ENCODE results near the gene CASKIN2. TPM values are rescaled to one million over a fixed set of nuclear protein-coding genes. Genes with fewer than 3 reads are reported as not detected.

CASKIN2 gene
- total and polyA plus RNA-seq, 2 experiments from 2014 or later: 18.1 to 31.2 TPM

DNA sequence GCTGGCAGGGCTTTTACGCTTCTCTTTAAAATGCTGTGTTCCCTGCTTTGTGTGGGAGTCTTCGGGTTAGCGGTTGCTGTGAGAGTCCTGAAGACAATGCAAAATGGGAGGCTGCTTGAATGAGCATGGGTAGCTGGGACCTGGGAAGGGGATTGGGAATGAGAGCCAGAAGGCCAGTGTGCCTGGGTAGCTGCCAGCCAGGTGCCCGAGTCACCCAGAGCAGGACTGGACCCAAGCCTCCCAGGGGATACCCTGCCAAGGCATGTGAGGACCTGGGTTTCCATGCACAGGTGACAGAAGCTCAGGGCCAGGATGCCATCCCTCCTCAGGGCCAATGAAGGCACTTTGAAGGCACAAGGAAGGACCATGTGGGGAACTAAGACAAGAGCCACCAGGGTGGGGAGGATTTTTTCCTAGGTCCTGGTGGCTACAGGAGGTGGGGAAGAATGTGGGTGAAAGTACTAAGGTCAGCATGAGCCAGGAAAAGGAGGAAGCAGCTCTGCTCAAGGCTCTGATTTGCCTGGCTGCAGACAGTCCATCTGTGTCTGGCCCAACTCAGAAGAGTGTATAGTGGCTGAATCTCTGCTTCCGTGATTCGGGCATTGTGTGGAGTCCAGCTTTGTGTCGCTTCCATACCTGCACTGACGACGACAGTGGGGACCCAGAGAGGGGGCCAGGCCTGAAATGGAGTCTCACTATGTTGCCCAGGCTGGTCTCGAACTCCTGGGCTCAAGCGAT is 38.4 kb downstream of the CASKIN2 start:
- H3K4me3 ChIP-seq: no peak overlapping the region
- H3K9me3 ChIP-seq (ENCODE audit: low read depth): no peaks in the 10 kb centered on the region
- H3K36me3 ChIP-seq: no peaks in the 10 kb centered on the region
- TF ChIP-seq, protein P1, sequence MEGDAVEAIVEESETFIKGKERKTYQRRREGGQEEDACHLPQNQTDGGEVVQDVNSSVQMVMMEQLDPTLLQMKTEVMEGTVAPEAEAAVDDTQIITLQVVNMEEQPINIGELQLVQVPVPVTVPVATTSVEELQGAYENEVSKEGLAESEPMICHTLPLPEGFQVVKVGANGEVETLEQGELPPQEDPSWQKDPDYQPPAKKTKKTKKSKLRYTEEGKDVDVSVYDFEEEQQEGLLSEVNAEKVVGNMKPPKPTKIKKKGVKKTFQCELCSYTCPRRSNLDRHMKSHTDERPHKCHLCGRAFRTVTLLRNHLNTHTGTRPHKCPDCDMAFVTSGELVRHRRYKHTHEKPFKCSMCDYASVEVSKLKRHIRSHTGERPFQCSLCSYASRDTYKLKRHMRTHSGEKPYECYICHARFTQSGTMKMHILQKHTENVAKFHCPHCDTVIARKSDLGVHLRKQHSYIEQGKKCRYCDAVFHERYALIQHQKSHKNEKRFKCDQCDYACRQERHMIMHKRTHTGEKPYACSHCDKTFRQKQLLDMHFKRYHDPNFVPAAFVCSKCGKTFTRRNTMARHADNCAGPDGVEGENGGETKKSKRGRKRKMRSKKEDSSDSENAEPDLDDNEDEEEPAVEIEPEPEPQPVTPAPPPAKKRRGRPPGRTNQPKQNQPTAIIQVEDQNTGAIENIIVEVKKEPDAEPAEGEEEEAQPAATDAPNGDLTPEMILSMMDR (IDR thresholded peaks at IDR 0.05; ENCODE audit: low read depth, low read length): no peak
- peaks cover 43% of the 10 kb centered on the region for H3K4me1 ChIP-seq (ENCODE audit: low read depth)
- no peak for DNase-seq (ENCODE audit: low read depth in 1 of 2, low spot score in 1 of 2)
- H3K27ac ChIP-seq: peak overlapping the region; percentile 89
- no peaks in the 10 kb centered on the region for H3K27me3 ChIP-seq

DNA sequence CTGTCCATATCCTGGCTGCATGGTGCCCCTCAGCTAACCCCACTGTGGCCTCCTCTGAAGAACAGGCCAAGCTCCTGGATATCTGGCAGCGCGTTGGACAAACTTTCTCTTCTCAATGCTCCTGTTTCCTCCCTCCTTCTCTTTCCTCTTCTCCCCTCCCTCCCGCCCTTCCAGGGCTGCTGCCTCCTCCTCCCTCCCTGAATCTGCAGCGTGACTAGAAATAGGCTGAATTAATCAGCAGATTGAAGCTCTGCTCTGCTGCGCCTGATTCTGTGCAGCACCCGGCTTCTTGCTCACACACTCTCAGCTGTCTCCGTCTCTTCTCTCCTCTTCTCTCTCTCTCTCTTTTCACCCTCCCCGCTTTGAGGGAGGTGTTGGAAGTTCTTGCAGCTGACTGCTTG is 39.1 kb downstream of the CASKIN2 start:
- TF ChIP-seq, protein P1 (IDR thresholded peaks at IDR 0.05; ENCODE audit: low read depth, low read length): no peak
- H3K4me3 ChIP-seq: no peak overlapping the region
- H3K9me3 ChIP-seq (ENCODE audit: low read depth): no peaks in the 10 kb centered on the region
- peak overlapping the region; percentile 89 for H3K27ac ChIP-seq
- peak; percentile 43 to 68 for DNase-seq (ENCODE audit: low read depth in 1 of 2, low spot score in 1 of 2)
- no peaks in the 10 kb centered on the region for H3K36me3 ChIP-seq
- peaks cover 43% of the 10 kb centered on the region for H3K4me1 ChIP-seq (ENCODE audit: low read depth)
- H3K27me3 ChIP-seq: no peaks in the 10 kb centered on the region

DNA sequence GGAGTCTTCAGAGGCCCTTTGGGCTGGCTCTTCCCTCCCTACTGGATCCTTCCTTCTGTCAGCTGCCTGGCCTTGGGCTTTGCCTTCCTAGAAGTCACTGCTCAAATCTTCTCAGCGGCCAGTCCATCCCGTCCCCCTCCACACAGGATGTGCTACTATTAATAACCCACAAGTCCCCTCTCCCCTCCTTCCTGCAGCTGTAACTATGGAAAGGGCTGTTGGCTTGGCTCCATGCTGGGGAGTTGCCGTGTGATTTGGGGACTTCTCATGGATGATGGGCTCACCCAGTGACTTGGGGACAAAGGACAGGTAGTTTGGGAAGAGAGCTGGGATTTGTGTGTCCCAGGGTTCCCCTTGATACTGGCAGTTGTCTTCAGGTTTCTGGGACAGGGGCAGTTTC is 39.5 kb downstream of the CASKIN2 start:
- no peaks in the 10 kb centered on the region for H3K36me3 ChIP-seq

DNA sequence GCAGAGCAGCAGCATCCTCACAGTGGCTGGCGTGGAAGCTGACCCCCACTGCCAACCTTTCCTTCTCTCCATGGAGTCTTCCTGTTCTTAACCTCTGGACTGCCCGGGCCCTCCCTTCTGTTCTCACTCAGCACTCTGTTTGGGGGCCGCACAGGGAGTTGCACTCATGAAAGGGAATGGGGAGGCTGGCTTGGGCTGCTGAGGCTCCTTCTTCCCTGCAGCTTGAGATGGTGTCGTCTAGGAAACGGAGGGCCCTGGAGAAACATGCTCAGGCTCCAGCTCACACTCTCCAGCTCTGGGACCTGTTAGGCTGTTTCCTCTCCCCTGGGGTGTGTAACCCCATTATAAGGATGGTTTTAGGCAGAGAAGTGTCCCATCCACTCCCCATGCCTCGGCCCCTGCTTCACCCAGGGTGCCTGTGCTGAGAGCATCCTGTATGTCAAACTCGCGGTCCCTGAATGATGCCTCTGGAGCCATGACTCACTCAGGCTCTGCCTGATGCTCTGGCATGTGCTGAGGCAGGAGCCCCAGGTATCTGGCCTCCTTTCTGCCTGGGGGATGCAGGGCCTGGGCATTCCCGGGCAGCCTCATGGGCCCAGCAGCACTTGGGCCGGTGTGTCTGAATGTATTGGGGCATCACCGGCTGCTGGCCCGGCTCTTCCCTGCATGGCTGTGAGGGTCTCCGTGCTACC is 40.0 kb downstream of the CASKIN2 start:
- Histone ChIP-seq H3K36me3 (no peaks in the 10 kb centered on the region), H3K4me1 (ENCODE audit: low read depth) (peaks cover 43% of the 10 kb centered on the region), H3K27me3 (no peaks in the 10 kb centered on the region), H3K27ac (peak overlapping the region; percentile 89), H3K9me3 (ENCODE audit: low read depth) (no peaks in the 10 kb centered on the region), H3K4me3 (no peak overlapping the region)
- no peak for DNase-seq (ENCODE audit: low read depth in 1 of 2, low spot score in 1 of 2)
- TF ChIP-seq, protein P1 (IDR thresholded peaks at IDR 0.05; ENCODE audit: low read depth, low read length): no peak

More for the DNA sequence above, 39.5 kb downstream of the CASKIN2 start:
- TF ChIP-seq, protein P1 (IDR thresholded peaks at IDR 0.05; ENCODE audit: low read depth, low read length): no peak
- Histone ChIP-seq H3K27me3 (no peaks in the 10 kb centered on the region), H3K4me3 (no peak overlapping the region), H3K9me3 (ENCODE audit: low read depth) (no peaks in the 10 kb centered on the region), H3K27ac (peak overlapping the region; percentile 89), H3K4me1 (ENCODE audit: low read depth) (peaks cover 43% of the 10 kb centered on the region)
- peak; percentile 58 to 62 for DNase-seq (ENCODE audit: low read depth in 1 of 2, low spot score in 1 of 2)

DNA sequence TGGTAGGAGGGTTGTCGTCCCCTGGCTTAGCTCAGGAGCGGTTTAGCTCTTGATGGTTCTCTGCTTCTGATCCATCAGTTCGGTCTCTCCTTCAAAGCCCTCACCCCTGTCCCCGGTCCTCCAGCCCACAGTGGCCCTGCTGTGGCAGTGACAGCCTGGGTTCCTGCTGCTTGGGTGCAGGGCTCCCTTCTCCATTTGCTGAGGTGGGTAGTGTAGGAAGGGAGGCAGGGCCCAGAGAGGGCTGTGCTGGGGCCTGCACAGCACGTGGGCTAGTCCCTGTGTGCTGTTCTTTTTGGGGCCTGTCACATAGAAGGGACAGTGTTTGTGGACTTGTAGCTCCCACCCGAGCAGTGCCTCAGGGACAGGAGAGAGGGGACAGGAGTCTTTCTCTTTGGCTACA is 40.6 kb downstream of the CASKIN2 start:
- no peaks in the 10 kb centered on the region for H3K27me3 ChIP-seq
- H3K27ac ChIP-seq: peak overlapping the region; percentile 89
- H3K4me1 ChIP-seq (ENCODE audit: low read depth): peaks cover 43% of the 10 kb centered on the region
- DNase-seq (ENCODE audit: low read depth in 1 of 2, low spot score in 1 of 2): no peak
- H3K9me3 ChIP-seq (ENCODE audit: low read depth): no peaks in the 10 kb centered on the region
- no peak overlapping the region for H3K4me3 ChIP-seq
- TF ChIP-seq, protein P1 (IDR thresholded peaks at IDR 0.05; ENCODE audit: low read depth, low read length): no peak
- H3K36me3 ChIP-seq: no peaks in the 10 kb centered on the region
